ENCODE results near the gene OR5K3.
"Not testable (repeated sequence)": the region's sequence is repeated elsewhere in the genome, so short reads cannot be mapped to it uniquely, and the experiment has no call there.

OR5K3 gene

GRCh38 chr3:98390366-98390765, at the start of gene OR5K3:
Gene OR5K3 (plus strand): TSS chr3:98390666. CDS start chr3:98390666, 0 bp downstream.
- DNase-seq, result no peak

GRCh38 chr3:98341758-98342157, 48.7 kb upstream of the OR5K3 start:
- DNase-seq, result no peak

GRCh38 chr3:98343647-98344507, 46.6 kb upstream of the OR5K3 start:
- peak; percentile 64 to 70 for DNase-seq

GRCh38 chr3:98350082-98350481, 40.4 kb upstream of the OR5K3 start:
- DNase-seq, result no peak

- no peak for DNase-seq
These were observed 36.9 kb upstream of the OR5K3 start, which contains the start of gene OR5K4 for GRCh38 chr3:98353554-98353953. Gene OR5K4 (plus strand): TSS chr3:98353854. CDS start chr3:98353854, 0 bp downstream.

- DNase-seq, result no peak
These were observed 31.2 kb upstream of the OR5K3 start for GRCh38 chr3:98359250-98359649.

- DNase-seq, result peak; percentile 9 to 15
These were observed 30.3 kb upstream of the OR5K3 start for GRCh38 chr3:98359993-98360675.

- DNase-seq, result no peak
These were observed 29.8 kb upstream of the OR5K3 start for GRCh38 chr3:98360681-98361080.

GRCh38 chr3:98361289-98361688, 29.2 kb upstream of the OR5K3 start:
- DNase-seq, result no peak

- DNase-seq, result no peak
These were observed 22.8 kb upstream of the OR5K3 start for GRCh38 chr3:98367464-98368246.

GRCh38 chr3:98371186-98371585, 19.3 kb upstream of the OR5K3 start:
- no peak for DNase-seq

GRCh38 chr3:98371853-98372252, 18.6 kb upstream of the OR5K3 start:
- DNase-seq, result no peak

- no peak for DNase-seq
These were observed 18.0 kb upstream of the OR5K3 start for GRCh38 chr3:98372445-98372844.

- no peak for DNase-seq
These were observed 13.8 kb upstream of the OR5K3 start for GRCh38 chr3:98376631-98377030.

- DNase-seq, result no peak
These were observed 2.3 kb upstream of the OR5K3 start for GRCh38 chr3:98388147-98388546.

- DNase-seq, result no peak
These were observed 4.6 kb downstream of the OR5K3 start for GRCh38 chr3:98395101-98395500.

GRCh38 chr3:98396482-98396881, 6.0 kb downstream of the OR5K3 start:
- DNase-seq, result not testable (repeated sequence)

- no peak for DNase-seq
These were observed 8.0 kb downstream of the OR5K3 start for GRCh38 chr3:98398513-98398912.

GRCh38 chr3:98402507-98402906, 12.0 kb downstream of the OR5K3 start:
- no peak for DNase-seq

- DNase-seq, result no peak
These were observed 13.5 kb downstream of the OR5K3 start for GRCh38 chr3:98404010-98404409.

GRCh38 chr3:98406034-98406433, 15.6 kb downstream of the OR5K3 start:
- no peak for DNase-seq

GRCh38 chr3:98432575-98432974, 42.1 kb downstream of the OR5K3 start:
- DNase-seq, result no peak

GRCh38 chr3:98433764-98434163, 43.3 kb downstream of the OR5K3 start:
- no peak for DNase-seq
